Ascending aorta (tissue), 2 donors: ENCODE data around the gene HOXC4. TPM values are rescaled to one million over a fixed set of nuclear protein-coding genes. Genes with fewer than 3 reads are reported as not detected.

Source experiments
- DNase-seq, 2 donors: peaks; one replicate each; pipeline ENCODE4 v3.0.0-alpha.2; 2019; ENCODE audit warnings: low spot score in 2 of 2
- H3K27ac ChIP-seq, 2 donors: fragments of 200-600 bp; sonication (generic); one replicate each; pipeline ENCODE4 v1.5.1; 2016 to 2017; ENCODE audit warnings: mild to moderate bottlenecking in 1 of 2
- H3K27me3 ChIP-seq: fragments of 200-600 bp; sonication (generic); one replicate; pipeline ENCODE4 v1.5.1; 2017
- H3K36me3 ChIP-seq, 2 donors: fragments of 200-600 bp; sonication (generic); one replicate each; pipeline ENCODE4 v1.5.1; 2016
- H3K4me1 ChIP-seq, 2 donors: fragments of 200-600 bp; sonication (generic); one replicate each; pipeline ENCODE4 v1.5.1; 2016 to 2017; ENCODE audit warnings: mild to moderate bottlenecking in 1 of 2
- H3K4me3 ChIP-seq, 2 donors: fragments of 200-600 bp; sonication (generic); one replicate each; pipeline ENCODE4 v1.5.1; 2016 to 2017; ENCODE audit warnings: mild to moderate bottlenecking in 1 of 2
- H3K9me3 ChIP-seq, 2 donors: fragments of 200-600 bp; sonication (generic); one replicate each; pipeline ENCODE4 v1.5.1; 2016
- CTCF ChIP-seq, 3 experiments: fragments of 200-600 bp in 2 of 3; fragments of 450-650 bp in 1 of 3; sonication (generic) in 2 of 3; IDR thresholded peaks; one replicate each; pipeline ENCODE4 v1.5.1; 2016 to 2019; ENCODE audit warnings: antibody characterized with exemption in 3 of 3, mild to moderate bottlenecking in 1 of 3, moderate library complexity in 1 of 3
- intact Hi-C: fragments of 100-400 bp; cut with DNase I; formaldehyde crosslinking; loops from one replicate; pipeline ENCODE4 v1.15.1; 2023
- total RNA-seq: library from RNA; depleted of rRNA; stranded (reverse); fragments of >200 nt; gene quantifications from one replicate; pipeline ENCODE4 v1.1.0, GENCODE V29; 2016

Gene HOXC4
- total RNA-seq, 1 donor from 2014 or later, result 0.32 TPM

- peaks cover 5% of the 10 kb centered on the region for H3K27me3 ChIP-seq
- peaks cover 0 to 11% of the 10 kb centered on the region in 2 donors for H3K4me1 ChIP-seq
- intact Hi-C loops, result loop anchor here (10.0 kb wide), 1 partner anchor 344 kb away; no protein-coding TSS in a partner anchor
- H3K36me3 ChIP-seq, result no peaks in the 10 kb centered on the region
- H3K4me3 ChIP-seq, result peak overlapping the region in 1 of 2 donors; percentile 56
- TF ChIP-seq CTCF (IDR thresholded peaks at IDR 0.05), result no peak
- H3K27ac ChIP-seq, result no peak overlapping the region
- no peaks in the 10 kb centered on the region for H3K9me3 ChIP-seq
- DNase-seq, result no peak
Measured at GRCh38 chr12:54010053-54010971, 43.3 kb upstream of the HOXC4 start.

GRCh38 chr12:54010972-54011664 is 42.5 kb upstream of the HOXC4 start:
- intact Hi-C loops, result loop anchor here (10.0 kb wide), 1 partner anchor 344 kb away; no protein-coding TSS in a partner anchor
- no peaks in the 10 kb centered on the region for H3K9me3 ChIP-seq
- TF ChIP-seq CTCF (IDR thresholded peaks at IDR 0.05), result no peak
- peaks cover 0 to 11% of the 10 kb centered on the region in 2 donors for H3K4me1 ChIP-seq
- H3K36me3 ChIP-seq, result no peaks in the 10 kb centered on the region
- H3K27ac ChIP-seq, result no peak overlapping the region
- no peak overlapping the region for H3K4me3 ChIP-seq
- peaks cover 5% of the 10 kb centered on the region for H3K27me3 ChIP-seq
- DNase-seq, result no peak

- H3K4me1 ChIP-seq, result peaks cover 0 to 11% of the 10 kb centered on the region in 2 donors
- no peaks in the 10 kb centered on the region for H3K9me3 ChIP-seq
- intact Hi-C loops, result loop anchor here (10.0 kb wide), 1 partner anchor 343 kb away; no protein-coding TSS in a partner anchor
- no peak overlapping the region for H3K27ac ChIP-seq
- no peaks in the 10 kb centered on the region for H3K36me3 ChIP-seq
- peaks cover 5% of the 10 kb centered on the region for H3K27me3 ChIP-seq
- no peak overlapping the region for H3K4me3 ChIP-seq
- TF ChIP-seq CTCF (IDR thresholded peaks at IDR 0.05), result no peak
- DNase-seq, result no peak
Measured at GRCh38 chr12:54011665-54012532, 41.7 kb upstream of the HOXC4 start.

GRCh38 chr12:54012631-54013409 is 40.8 kb upstream of the HOXC4 start:
- DNase-seq, result no peak
- intact Hi-C loops, result loop anchor here (10.0 kb wide), 1 partner anchor 342 kb away; no protein-coding TSS in a partner anchor
- Histone ChIP-seq H3K36me3 (no peaks in the 10 kb centered on the region), H3K27me3 (peaks cover 5% of the 10 kb centered on the region), H3K27ac (no peak overlapping the region), H3K9me3 (no peaks in the 10 kb centered on the region), H3K4me3 (no peak overlapping the region), H3K4me1 (peaks cover 0 to 11% of the 10 kb centered on the region in 2 donors)
- TF ChIP-seq CTCF (IDR thresholded peaks at IDR 0.05), result no peak
